ENCODE data around the gene ANXA5.

The ANXA5 gene

DNA sequence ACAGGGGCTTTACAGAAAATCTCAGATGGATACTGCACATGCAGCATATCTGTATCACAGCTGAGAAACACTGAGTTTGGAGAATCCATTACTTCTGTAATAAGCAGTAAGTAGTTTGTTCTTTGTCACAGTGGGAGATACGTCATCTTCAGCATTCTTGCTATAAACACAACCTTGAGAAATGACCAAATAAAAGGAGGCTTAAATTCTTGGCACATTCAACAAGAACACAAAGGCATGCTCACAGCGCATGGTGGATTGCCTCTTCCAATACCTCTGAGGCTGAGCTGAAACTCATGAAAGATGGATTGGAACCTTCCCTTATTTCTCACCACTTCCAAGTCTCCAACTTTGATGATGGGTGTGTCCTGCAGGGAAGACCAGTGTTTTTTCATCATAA, 54.5 kb downstream of the ANXA5 start:
- DNase-seq (ENCODE audit: low read depth), result no peak

GRCh38 chr4:121633653-121634052, 63.1 kb downstream of the ANXA5 start:
- no peak for DNase-seq (ENCODE audit: low read depth)

- DNase-seq (ENCODE audit: low read depth), result no peak
These were observed 64.1 kb downstream of the ANXA5 start for GRCh38 chr4:121632636-121633035.

Measured in GM04504 (cell line).